PFSK-1 (cell line): ENCODE results near the gene NEDD4L.

Experiments used
- POLR2AphosphoS5 ChIP-seq: IDR thresholded peaks from 2 replicates; pipeline ENCODE4 v1.6.1; 2012; ENCODE audit warnings: low read depth, mild to moderate bottlenecking, control low read depth, low read length, moderate library complexity
- REST ChIP-seq, 2 experiments: IDR thresholded peaks; 2 replicates each; pipeline versions ENCODE4 v1.6.1 to v1.8.0; 2011 to 2012; ENCODE audit warnings: low read depth in 2 of 2, low read length in 2 of 2, control low read depth in 1 of 2, inconsistent platforms in 1 of 2, mild to moderate bottlenecking in 1 of 2, moderate library complexity in 1 of 2; ENCODE audit not compliant: insufficient read depth in 1 of 2

GRCh38 chr18:58038063-58038462 is 6.0 kb upstream of the NEDD4L start:
- TF ChIP-seq POLR2AphosphoS5 (no peak), REST (IDR thresholded peaks at IDR 0.05; ENCODE audit: insufficient read depth in 1 of 2, low read depth in 2 of 2, low read length in 2 of 2) (no peak)
